Esophagus muscularis mucosa (tissue), 4 donors: ENCODE data around the gene TBC1D22A. TPM values are rescaled to one million over a fixed set of nuclear protein-coding genes. Genes with fewer than 3 reads are reported as not detected.

ENCODE experiments used
- DNase-seq: peaks from one replicate; pipeline ENCODE4 v3.0.0-alpha.2; 2017; ENCODE audit errors: extremely low spot score
- H3K27ac ChIP-seq, 4 donors: fragments of 200-600 bp; sonication (generic); replicated peaks in 1 of 4; 1 replicate in 3 of 4; 2 replicates in 1 of 4; pipeline ENCODE4 v1.5.1; 2016 to 2019; ENCODE audit warnings: mild to moderate bottlenecking in 1 of 4
- H3K27me3 ChIP-seq, 4 donors: fragments of 200-600 bp; sonication (generic); one replicate each; pipeline versions ENCODE4 v1.5.1 to v1.6.0; 2016 to 2019
- H3K36me3 ChIP-seq, 4 donors: fragments of 200-600 bp; sonication (generic); one replicate each; pipeline ENCODE4 v1.5.1; 2016 to 2019
- H3K4me1 ChIP-seq, 4 donors: fragments of 200-600 bp; sonication (generic); one replicate each; pipeline ENCODE4 v1.5.1; 2016 to 2019
- H3K4me3 ChIP-seq, 4 donors: fragments of 200-600 bp; sonication (generic); 1 replicate in 2 of 4; 2 replicates in 2 of 4; pipeline ENCODE4 v1.5.1; 2016 to 2019; ENCODE audit warnings: mild to moderate bottlenecking in 4 of 4, moderate library complexity in 1 of 4
- H3K9me3 ChIP-seq, 4 donors: fragments of 200-600 bp; sonication (generic); 1 replicate in 3 of 4; 2 replicates in 1 of 4; pipeline ENCODE4 v1.5.1; 2016 to 2019
- CTCF ChIP-seq, 3 experiments: fragments of 200-600 bp in 2 of 3; fragments of 450-650 bp in 1 of 3; sonication (generic) in 2 of 3; IDR thresholded peaks; one replicate each; pipeline ENCODE4 v1.5.1; 2017 to 2019; ENCODE audit warnings: antibody characterized with exemption in 3 of 3, mild to moderate bottlenecking in 2 of 3, moderate library complexity in 1 of 3
- EP300 ChIP-seq: sonication (generic); formaldehyde crosslinking; IDR thresholded peaks from one replicate; pipeline ENCODE4 v1.6.1; 2017; ENCODE audit warnings: antibody characterized with exemption
- POLR2A ChIP-seq: fragments of 450-650 bp; IDR thresholded peaks from one replicate; pipeline ENCODE4 v1.6.1; 2017; ENCODE audit warnings: antibody characterized with exemption, moderate library complexity, mild to moderate bottlenecking, low read depth
- POLR2AphosphoS5 ChIP-seq, 2 donors: sonication (generic); formaldehyde crosslinking; IDR thresholded peaks; one replicate each; pipeline ENCODE4 v1.6.1; 2017; ENCODE audit warnings: antibody characterized with exemption in 2 of 2
- WGBS: methylation state at CpG from one replicate; pipeline ENCODE4 v1.1.5; 2018; 5-methylcytosine and 5-hydroxymethylcytosine counted together
- intact Hi-C: fragments of 100-400 bp; cut with DNase I; formaldehyde crosslinking; loops from one replicate; pipeline ENCODE4 v1.15.1; 2023
- total RNA-seq, 4 donors: library from RNA; depleted of rRNA; stranded (reverse); fragments of >200 nt; gene quantifications; one replicate each; pipeline versions ENCODE4 v1.1.0 to v1.2.1, GENCODE V29; 2016

Gene TBC1D22A
- total RNA-seq, 4 donors from 2014 or later: 15.2 to 20.7 (median 18.8) TPM

GRCh38 chr22:47150426-47150825, 388.0 kb downstream of the TBC1D22A start:
- Histone ChIP-seq H3K36me3 (no peaks in the 10 kb centered on the region), H3K9me3 (peaks cover 0 to 5% (median 0%) of the 10 kb centered on the region in 4 donors), H3K4me3 (no peak overlapping the region), H3K4me1 (peaks cover 16 to 17% (median 16%) of the 10 kb centered on the region in 4 donors), H3K27ac (no peak overlapping the region), H3K27me3 (no peaks in the 10 kb centered on the region)
- TF ChIP-seq POLR2A (no peak), CTCF (IDR thresholded peaks at IDR 0.05) (no peak), EP300 (no peak)
- WGBS: 92% methylated on average over 20 of the region's 21 CpGs
- DNase-seq: no peak
- intact Hi-C loops: no loop called here

GRCh38 chr22:47151064-47151463, 388.6 kb downstream of the TBC1D22A start:
- Histone ChIP-seq H3K27me3 (no peaks in the 10 kb centered on the region), H3K4me1 (peaks cover 16 to 18% (median 16%) of the 10 kb centered on the region in 4 donors), H3K4me3 (no peak overlapping the region), H3K9me3 (peaks cover 0 to 5% (median 0%) of the 10 kb centered on the region in 4 donors), H3K27ac (no peak overlapping the region), H3K36me3 (no peaks in the 10 kb centered on the region)
- no peak for DNase-seq
- intact Hi-C loops: no loop called here
- WGBS: 100% methylated on average over 9 of the region's 19 CpGs
- TF ChIP-seq CTCF (IDR thresholded peaks at IDR 0.05): no peak
- no peak for TF ChIP-seq POLR2AphosphoS5 (IDR thresholded peaks at IDR 0.05)
- no peak for TF ChIP-seq EP300
- TF ChIP-seq POLR2A: no peak

GRCh38 chr22:47151490-47151889, 389.0 kb downstream of the TBC1D22A start:
- H3K27me3 ChIP-seq: no peaks in the 10 kb centered on the region
- no peaks in the 10 kb centered on the region for H3K36me3 ChIP-seq
- no peak overlapping the region for H3K27ac ChIP-seq
- 94% methylated on average over 10 of the region's 10 CpGs for WGBS
- TF ChIP-seq CTCF (IDR thresholded peaks at IDR 0.05) (no peak), POLR2A (no peak), POLR2AphosphoS5 (IDR thresholded peaks at IDR 0.05) (no peak), EP300 (no peak)
- no peak overlapping the region for H3K4me3 ChIP-seq
- H3K9me3 ChIP-seq: peaks cover 0 to 5% (median 0%) of the 10 kb centered on the region in 4 donors
- intact Hi-C loops: no loop called here
- peaks cover 16 to 18% (median 16%) of the 10 kb centered on the region in 4 donors for H3K4me1 ChIP-seq
- DNase-seq: no peak

- Histone ChIP-seq H3K4me3 (no peak overlapping the region), H3K4me1 (peaks cover 16 to 18% (median 16%) of the 10 kb centered on the region in 4 donors), H3K9me3 (peaks cover 0 to 5% (median 0%) of the 10 kb centered on the region in 4 donors), H3K27ac (no peak overlapping the region), H3K27me3 (no peaks in the 10 kb centered on the region), H3K36me3 (no peaks in the 10 kb centered on the region)
- DNase-seq: no peak
- intact Hi-C loops: no loop called here
- TF ChIP-seq EP300 (no peak), CTCF (IDR thresholded peaks at IDR 0.05) (no peak), POLR2A (no peak), POLR2AphosphoS5 (IDR thresholded peaks at IDR 0.05) (no peak)
- WGBS: 89% methylated on average over 12 of the region's 17 CpGs
These were observed 389.8 kb downstream of the TBC1D22A start for GRCh38 chr22:47152236-47152635.

GRCh38 chr22:47152938-47153337, 390.5 kb downstream of the TBC1D22A start:
- DNase-seq: no peak
- 44% methylated on average over 6 of the region's 6 CpGs for WGBS
- H3K9me3 ChIP-seq: peaks cover 0 to 5% (median 0%) of the 10 kb centered on the region in 4 donors
- no peak overlapping the region for H3K4me3 ChIP-seq
- no peaks in the 10 kb centered on the region for H3K36me3 ChIP-seq
- TF ChIP-seq POLR2A (no peak), EP300 (no peak), CTCF (IDR thresholded peaks at IDR 0.05) (no peak), POLR2AphosphoS5 (IDR thresholded peaks at IDR 0.05) (no peak)
- H3K27ac ChIP-seq: no peak overlapping the region
- peaks cover 16 to 18% (median 16%) of the 10 kb centered on the region in 4 donors for H3K4me1 ChIP-seq
- no peaks in the 10 kb centered on the region for H3K27me3 ChIP-seq
- intact Hi-C loops: no loop called here
